NK-92 (cell line): ENCODE measurements around the gene GLIPR2.
A peak's percentile ranks its signal among the peaks of the same experiment; 100 is the strongest.
"Not testable (repeated sequence)": the region's sequence is repeated elsewhere in the genome, so short reads cannot be mapped to it uniquely, and the experiment has no call there.

ENCODE experiments used
- DNase-seq: peaks from one replicate; lab custom pipeline; 2025; ENCODE audit not compliant: unreplicated experiment; lab: John Stamatoyannopoulos, UW

GLIPR2 gene

GRCh38 chr9:36163049-36163785, 26.7 kb downstream of the GLIPR2 start:
- no peak for DNase-seq

DNA sequence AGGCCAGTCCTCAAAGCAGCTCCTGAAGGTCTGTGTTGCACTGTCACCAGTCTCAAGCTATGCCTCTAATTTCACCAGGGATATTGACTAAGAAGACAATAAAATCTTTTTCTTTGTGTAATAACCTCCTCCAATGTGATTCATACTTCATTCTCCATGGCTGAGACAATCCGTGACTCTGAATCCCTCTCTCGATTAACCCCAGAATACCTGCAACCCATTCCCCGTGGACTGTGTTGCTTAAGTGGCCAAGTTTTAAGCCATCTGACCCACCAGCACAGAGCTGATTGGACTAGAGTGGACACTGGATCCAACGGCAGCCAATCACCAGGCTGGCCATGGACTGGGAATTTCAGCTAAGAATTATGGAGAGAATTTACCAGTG, 27.2 kb downstream of the GLIPR2 start:
- no peak for DNase-seq

DNA sequence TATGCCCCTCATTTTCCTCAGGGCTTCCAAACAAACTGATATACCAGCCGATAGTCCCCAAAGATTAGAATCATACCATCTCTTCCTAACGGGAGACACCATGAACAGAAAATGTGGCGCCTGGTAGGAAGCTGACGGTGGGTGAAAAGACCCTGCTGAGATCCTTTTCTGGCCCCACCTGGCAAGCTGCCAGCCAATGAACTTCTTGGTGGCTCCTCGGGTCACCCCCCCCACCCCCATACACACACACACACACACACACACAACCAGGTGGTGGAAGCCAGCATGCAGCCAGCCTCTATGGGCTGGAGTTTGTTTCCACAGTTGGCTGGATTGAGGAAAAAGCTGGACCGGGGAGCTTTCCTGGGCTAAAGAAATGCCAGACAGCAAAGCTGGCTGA, 27.8 kb downstream of the GLIPR2 start:
- DNase-seq: no peak

DNA sequence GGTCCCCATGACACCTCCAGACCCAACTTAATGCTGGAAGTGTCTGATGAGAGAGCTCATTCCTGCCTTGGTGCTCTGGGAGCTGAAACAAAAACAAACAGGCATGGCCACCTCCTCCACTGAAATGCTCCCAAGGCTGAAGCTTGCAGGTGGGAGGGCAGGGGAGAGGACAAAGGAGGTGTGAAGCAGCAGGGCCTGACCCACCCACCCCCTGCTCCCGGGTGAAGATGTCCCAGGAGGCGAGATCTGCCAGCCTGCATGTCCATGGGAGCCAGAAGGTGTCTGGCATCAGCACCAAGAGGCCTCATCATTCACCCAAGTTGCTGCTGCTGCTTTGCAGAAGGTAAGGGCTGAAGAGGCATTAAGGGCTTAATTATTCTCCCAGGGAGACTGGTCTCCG, 28.5 kb downstream of the GLIPR2 start:
- no peak for DNase-seq

DNA sequence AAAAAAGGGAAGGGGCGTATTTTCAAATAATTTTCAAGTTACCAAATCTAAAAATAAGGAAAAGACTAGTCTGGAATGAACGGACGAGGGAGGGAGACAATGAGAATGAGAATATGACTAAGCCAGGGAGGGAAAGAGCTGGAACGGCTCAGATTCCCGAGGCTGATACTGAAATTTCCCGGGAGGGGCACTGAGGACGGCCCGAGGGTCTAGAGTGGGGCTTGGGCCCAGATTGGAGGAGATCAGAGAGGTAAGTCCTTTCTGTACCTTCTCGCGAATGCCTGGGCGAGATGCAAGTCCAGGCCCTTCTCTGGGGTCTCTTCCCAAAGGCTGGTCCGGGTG, 29.3 kb downstream of the GLIPR2 start:
- DNase-seq: no peak

GRCh38 chr9:36166168-36166927, 29.8 kb downstream of the GLIPR2 start:
- no peak for DNase-seq

DNA sequence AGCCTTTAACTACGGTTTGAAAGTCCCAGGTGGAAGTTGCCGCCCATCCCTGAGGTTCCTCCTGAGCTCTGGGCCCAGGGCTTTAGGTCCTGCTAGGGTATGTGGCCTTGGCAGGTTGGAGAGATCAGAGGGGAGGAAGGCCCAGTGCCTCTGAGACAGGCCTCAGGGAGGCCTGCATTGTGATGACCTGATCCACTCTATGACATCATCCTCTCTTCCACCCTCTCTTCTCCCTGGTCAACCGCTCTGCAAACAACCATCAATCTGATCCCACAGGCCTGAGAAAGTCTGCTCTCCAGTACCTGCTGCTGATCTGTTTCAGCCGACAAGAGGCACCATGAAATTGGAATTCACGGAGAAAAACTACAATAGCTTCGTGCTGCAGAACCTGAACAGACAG, 32.6 kb downstream of the GLIPR2 start, which contains the start of gene CCIN:
TSS of gene CCIN (plus strand) at position 223 of the 400 bp plus-strand sequence. CDS start at position 338, 115 bp downstream.
- no peak for DNase-seq

DNA sequence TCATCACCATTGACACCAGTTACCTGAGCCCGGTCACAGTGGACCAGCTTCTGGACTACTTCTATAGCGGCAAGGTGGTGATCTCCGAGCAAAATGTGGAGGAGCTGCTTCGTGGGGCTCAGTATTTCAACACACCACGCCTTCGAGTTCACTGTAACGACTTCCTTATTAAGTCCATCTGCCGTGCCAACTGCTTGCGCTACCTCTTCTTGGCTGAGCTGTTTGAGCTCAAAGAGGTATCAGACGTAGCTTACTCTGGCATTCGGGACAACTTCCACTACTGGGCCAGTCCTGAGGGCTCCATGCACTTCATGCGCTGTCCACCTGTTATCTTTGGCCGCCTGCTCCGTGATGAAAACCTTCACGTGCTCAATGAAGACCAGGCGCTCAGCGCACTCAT, 33.2 kb downstream of the GLIPR2 start:
- no peak for DNase-seq

GRCh38 chr9:36170531-36170930, 34.0 kb downstream of the GLIPR2 start:
- no peak for DNase-seq

- no peak for DNase-seq
Measured at GRCh38 chr9:36173861-36174260, 37.3 kb downstream of the GLIPR2 start.

DNA sequence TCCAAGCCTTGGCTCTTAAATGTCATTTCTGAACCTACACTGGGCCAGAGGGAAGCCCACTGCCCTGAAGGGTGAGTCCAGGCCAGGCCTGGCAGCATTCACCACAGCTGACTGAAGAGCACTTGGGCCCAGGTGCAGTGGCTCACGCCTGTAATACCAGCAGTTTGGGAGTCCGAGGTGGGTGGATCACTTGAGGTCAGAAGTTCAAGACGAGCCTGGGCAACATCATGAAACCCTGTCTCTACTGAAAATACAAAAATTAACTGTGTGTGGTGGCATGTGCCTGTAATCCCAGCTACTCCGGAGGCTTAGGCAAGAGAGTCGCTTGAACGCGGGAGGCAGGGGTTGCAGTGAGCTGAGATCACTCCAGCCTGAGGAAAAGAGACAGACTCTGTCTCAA, 37.7 kb downstream of the GLIPR2 start:
- no peak for DNase-seq

GRCh38 chr9:36174731-36175130, 38.2 kb downstream of the GLIPR2 start:
- no peak for DNase-seq

DNA sequence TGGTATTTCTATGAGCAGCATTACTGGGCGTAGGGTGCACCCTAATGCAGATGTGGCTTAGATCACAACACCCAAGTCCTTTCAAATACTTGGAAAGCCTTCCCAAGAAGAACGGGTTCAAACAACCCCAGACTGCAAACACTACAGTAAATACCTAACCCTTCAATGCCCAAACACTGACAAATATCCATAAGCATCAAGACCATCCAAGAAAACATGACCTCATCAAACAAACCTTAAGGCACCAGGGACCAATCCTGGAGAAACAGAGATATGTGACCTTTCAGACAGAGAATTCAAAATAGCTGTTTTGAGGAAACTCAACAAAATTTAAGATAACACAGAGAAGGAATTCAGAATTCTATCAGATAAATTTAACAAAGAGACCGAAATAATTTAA, 38.7 kb downstream of the GLIPR2 start:
- not testable (repeated sequence) for DNase-seq

DNA sequence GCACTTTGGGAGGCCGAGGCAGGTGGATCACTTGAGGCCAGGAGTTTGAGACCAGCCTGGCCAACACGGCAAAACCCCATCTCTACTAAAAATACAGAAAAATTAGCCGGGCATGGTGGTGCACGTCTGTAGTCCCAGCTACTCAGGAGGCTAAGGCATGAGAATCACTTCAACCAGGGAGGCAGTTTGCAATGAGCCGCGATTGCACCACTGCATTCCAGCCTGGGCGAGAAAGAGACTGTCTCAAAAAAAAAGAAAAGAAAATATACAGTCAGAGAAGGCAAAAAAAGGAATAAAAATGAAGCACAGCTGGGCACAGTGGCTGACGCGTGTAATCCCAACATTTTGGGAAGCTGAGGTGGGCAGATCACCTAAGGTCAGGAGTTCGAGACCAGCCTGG, 40.0 kb downstream of the GLIPR2 start:
- DNase-seq: not testable (repeated sequence)

GRCh38 chr9:36177571-36177970, 41.0 kb downstream of the GLIPR2 start:
- no peak for DNase-seq

- not testable (repeated sequence) for DNase-seq
Measured at GRCh38 chr9:36180243-36180642, 43.7 kb downstream of the GLIPR2 start.

DNA sequence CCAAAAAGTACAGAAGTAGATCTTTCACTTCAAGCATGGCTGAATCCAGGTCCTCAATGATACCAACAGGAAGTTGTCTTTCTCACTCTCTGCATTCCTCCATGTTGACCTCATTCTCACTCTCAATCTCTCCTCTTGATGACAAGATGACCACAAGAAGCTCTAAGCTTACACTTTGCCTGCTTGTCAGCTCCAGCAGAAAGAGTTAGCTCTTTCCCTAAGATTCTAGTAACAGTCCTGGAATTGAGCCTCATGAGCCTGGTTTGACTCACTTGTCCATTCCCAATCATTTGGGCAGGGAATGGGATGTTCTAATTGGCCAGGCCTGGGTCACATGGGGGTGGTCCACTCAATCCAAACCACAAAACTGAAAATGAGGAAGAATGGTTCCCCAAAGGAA, 50.9 kb downstream of the GLIPR2 start:
- DNase-seq: no peak

GRCh38 chr9:36188212-36188611, 51.7 kb downstream of the GLIPR2 start:
- DNase-seq: no peak

GRCh38 chr9:36189976-36190375, 53.4 kb downstream of the GLIPR2 start:
- no peak for DNase-seq

- DNase-seq: peak; percentile 62
Measured at GRCh38 chr9:36190388-36191289, 54.1 kb downstream of the GLIPR2 start, which contains the start of gene CLTA. TSS of gene CLTA (plus strand) at chr9:36190921. CDS start at chr9:36191057, 136 bp downstream.

DNA sequence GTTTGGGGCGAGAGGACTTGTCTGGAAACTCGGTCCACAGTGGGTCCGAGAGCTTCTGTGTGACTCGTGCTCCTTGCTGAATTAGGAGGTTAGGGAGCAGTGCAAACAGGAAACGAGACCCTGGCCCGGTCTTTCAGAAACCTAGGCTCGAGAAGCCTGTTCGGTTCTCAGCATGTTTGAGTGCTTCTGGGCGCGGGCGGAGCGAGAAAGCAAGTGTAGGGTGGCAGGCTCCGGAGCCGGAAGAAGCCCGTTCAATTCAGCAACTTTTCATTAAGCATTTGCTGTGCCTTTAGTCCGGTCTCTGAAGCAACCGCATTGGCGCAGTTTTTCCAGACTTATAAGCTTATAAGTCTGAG, 54.7 kb downstream of the GLIPR2 start:
- DNase-seq: no peak

- DNase-seq: no peak
Measured at GRCh38 chr9:36191686-36192085, 55.2 kb downstream of the GLIPR2 start.
